Tibial nerve (tissue), 3 donors: ENCODE measurements around the gene ARFGAP2.

ENCODE experiments used
- CTCF ChIP-seq, 5 experiments: fragments of 200-600 bp in 3 of 5; fragments of 450-650 bp in 2 of 5; sonication (generic) in 3 of 5; IDR thresholded peaks; one replicate each; pipeline ENCODE4 v1.5.1; 2016 to 2019; ENCODE audit warnings: antibody characterized with exemption in 5 of 5, mild to moderate bottlenecking in 3 of 5, moderate library complexity in 2 of 5
- POLR2A ChIP-seq, 2 donors: fragments of 450-650 bp; IDR thresholded peaks; one replicate each; pipeline ENCODE4 v1.6.1; 2017; ENCODE audit warnings: antibody characterized with exemption in 2 of 2, mild to moderate bottlenecking in 2 of 2, moderate library complexity in 2 of 2

- TF ChIP-seq POLR2A (IDR thresholded peaks at IDR 0.05) (no peak), CTCF (IDR thresholded peaks at IDR 0.05) (no peak)
Observed at GRCh38 chr11:47148270-47148669, 28.4 kb downstream of the ARFGAP2 start.
